ENCODE data around the gene PNMA3.
A peak's percentile ranks its signal among the peaks of the same experiment; 100 is the strongest.
"Not testable (repeated sequence)": the region's sequence is repeated elsewhere in the genome, so short reads cannot be mapped to it uniquely, and the experiment has no call there.

PNMA3 gene

GRCh38 chrX:153055871-153056749 lies at the start of gene PNMA3:
TSS of gene PNMA3 (plus strand) at chrX:153056470. CDS start at chrX:153057056, 586 bp downstream.
- DNase-seq (ENCODE audit: low spot score) = no peak

GRCh38 chrX:153017174-153017573 lies 39.1 kb upstream of the PNMA3 start:
- not testable (repeated sequence) for DNase-seq (ENCODE audit: low spot score)

- no peak for DNase-seq (ENCODE audit: low spot score)
Observed at GRCh38 chrX:153019166-153019565, 37.1 kb upstream of the PNMA3 start.

- not testable (repeated sequence) for DNase-seq (ENCODE audit: low spot score)
Observed at GRCh38 chrX:153026501-153026900, 29.8 kb upstream of the PNMA3 start.

GRCh38 chrX:153028487-153028886 lies 27.8 kb upstream of the PNMA3 start:
- DNase-seq (ENCODE audit: low spot score) = not testable (repeated sequence)

- no peak for DNase-seq (ENCODE audit: low spot score)
Observed at GRCh38 chrX:153029162-153029561, 27.1 kb upstream of the PNMA3 start.

GRCh38 chrX:153029875-153030274 lies 26.4 kb upstream of the PNMA3 start:
- DNase-seq (ENCODE audit: low spot score) = no peak

GRCh38 chrX:153030801-153031200 lies 25.5 kb upstream of the PNMA3 start:
- no peak for DNase-seq (ENCODE audit: low spot score)

- peak; percentile 32 for DNase-seq (ENCODE audit: low spot score)
Observed at GRCh38 chrX:153032397-153033118, 23.7 kb upstream of the PNMA3 start.

- DNase-seq (ENCODE audit: low spot score) = no peak
Observed at GRCh38 chrX:153049093-153049492, 7.2 kb upstream of the PNMA3 start.

- no peak for DNase-seq (ENCODE audit: low spot score)
Observed at GRCh38 chrX:153052534-153052933, 3.7 kb upstream of the PNMA3 start.

GRCh38 chrX:153057281-153057680 lies 1.0 kb downstream of the PNMA3 start:
- no peak for DNase-seq (ENCODE audit: low spot score)

- no peak for DNase-seq (ENCODE audit: low spot score)
Observed at GRCh38 chrX:153059191-153060094, 3.2 kb downstream of the PNMA3 start.

GRCh38 chrX:153060095-153060445 lies 3.8 kb downstream of the PNMA3 start:
- no peak for DNase-seq (ENCODE audit: low spot score)

GRCh38 chrX:153061732-153062131 lies 5.5 kb downstream of the PNMA3 start:
- DNase-seq (ENCODE audit: low spot score) = no peak

GRCh38 chrX:153063315-153063714 lies 7.0 kb downstream of the PNMA3 start:
- no peak for DNase-seq (ENCODE audit: low spot score)

GRCh38 chrX:153064061-153064460 lies 7.8 kb downstream of the PNMA3 start:
- DNase-seq (ENCODE audit: low spot score) = no peak

- DNase-seq (ENCODE audit: low spot score) = no peak
Observed at GRCh38 chrX:153065389-153065788, 9.1 kb downstream of the PNMA3 start.

GRCh38 chrX:153066402-153066801 lies 10.1 kb downstream of the PNMA3 start:
- not testable (repeated sequence) for DNase-seq (ENCODE audit: low spot score)

GRCh38 chrX:153071909-153072583 lies 15.8 kb downstream of the PNMA3 start, which contains the start of gene PNMA6A:
TSS of gene PNMA6A (plus strand) at chrX:153072454. CDS start at chrX:153073063, 609 bp downstream.
- not testable (repeated sequence) for DNase-seq (ENCODE audit: low spot score)

GRCh38 chrX:153073331-153073730 lies 17.1 kb downstream of the PNMA3 start:
- not testable (repeated sequence) for DNase-seq (ENCODE audit: low spot score)
